ENCODE results near the gene TSPAN13. TPM values are rescaled to one million over a fixed set of nuclear protein-coding genes. Genes with fewer than 3 reads are reported as not detected.

Gene TSPAN13
- total and polyA plus RNA-seq, 2 of the 4 experiments (the other 2 are of a cell fraction): 3.0 to 5.0 TPM

DNA sequence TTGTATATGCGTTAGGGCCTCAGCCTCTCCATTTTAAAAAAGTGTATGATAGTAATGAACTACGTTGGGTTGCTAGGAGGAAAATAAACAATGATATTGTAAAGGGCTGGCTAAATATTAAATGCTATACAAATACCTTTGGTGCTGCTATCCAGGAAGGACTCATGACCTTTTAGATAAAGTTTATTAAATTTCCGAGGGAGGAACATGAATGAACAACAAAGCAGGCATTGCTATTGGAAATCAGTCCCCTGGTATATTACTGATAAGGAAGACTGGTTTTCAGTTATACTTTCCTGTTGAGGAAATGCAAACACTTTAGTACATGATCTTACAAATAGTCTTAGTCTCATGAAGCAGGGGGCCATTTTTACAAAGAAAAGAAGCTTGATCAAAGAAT, 68.5 kb downstream of the TSPAN13 start:
- TF ChIP-seq, protein P1, sequence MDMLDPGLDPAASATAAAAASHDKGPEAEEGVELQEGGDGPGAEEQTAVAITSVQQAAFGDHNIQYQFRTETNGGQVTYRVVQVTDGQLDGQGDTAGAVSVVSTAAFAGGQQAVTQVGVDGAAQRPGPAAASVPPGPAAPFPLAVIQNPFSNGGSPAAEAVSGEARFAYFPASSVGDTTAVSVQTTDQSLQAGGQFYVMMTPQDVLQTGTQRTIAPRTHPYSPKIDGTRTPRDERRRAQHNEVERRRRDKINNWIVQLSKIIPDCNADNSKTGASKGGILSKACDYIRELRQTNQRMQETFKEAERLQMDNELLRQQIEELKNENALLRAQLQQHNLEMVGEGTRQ (IDR thresholded peaks at IDR 0.05; ENCODE audit: low read depth, low read length): no peak
- TF ChIP-seq MAZ (IDR thresholded peaks at IDR 0.05; ENCODE audit: borderline replicate concordance, low read depth, low read length) (no peak), POLR2A (IDR thresholded peaks at IDR 0.05; ENCODE audit: low read depth, low read length) (no peak), BHLHE40 (IDR thresholded peaks at IDR 0.05; ENCODE audit: low read depth, low read length) (no peak), CHD1 (IDR thresholded peaks at IDR 0.05; ENCODE audit: low read depth, low read length) (no peak), RAD21 (IDR thresholded peaks at IDR 0.05; ENCODE audit: low read length) (no peak), FOS (IDR thresholded peaks at IDR 0.05; ENCODE audit: low read depth, low read length) (no peak), RCOR1 (IDR thresholded peaks at IDR 0.05; ENCODE audit: insufficient replicate concordance, low read length) (no peak), SMC3 (IDR thresholded peaks at IDR 0.05; ENCODE audit: low read depth, low read length) (no peak)
- Histone ChIP-seq H4K8ac (ENCODE audit: low read depth in 2 of 2, low read length in 2 of 2) (no peak overlapping the region), H3K4me3 (ENCODE audit: insufficient read depth, low read depth, low read length) (no peak overlapping the region), H3K56ac (ENCODE audit: extremely low read depth, insufficient read depth, low read length) (no peak overlapping the region), H3K4ac (ENCODE audit: low read depth, low read length) (no peak overlapping the region), H3K14ac (replicated peaks; ENCODE audit: low read depth, low read length) (no peak overlapping the region), H4K5ac (ENCODE audit: low read depth, low read length) (no peak overlapping the region), H2AFZ (replicated peaks; ENCODE audit: low read length, poor library complexity) (no peak overlapping the region), H3K9me3 (ENCODE audit: control insufficient read depth, insufficient read depth, low read length) (no peaks in the 10 kb centered on the region), H3K79me1 (ENCODE audit: low read depth in 1 of 2, low read length in 2 of 2) (no peaks in the 10 kb centered on the region), H3K9ac (ENCODE audit: low read depth, low read length) (no peak overlapping the region), H2BK120ac (ENCODE audit: low read depth, low read length) (no peak overlapping the region), H2BK15ac (ENCODE audit: low read depth, low read length) (no peak overlapping the region), H3K27ac (ENCODE audit: insufficient read depth, low read length) (no peak overlapping the region), H3K27me3 (ENCODE audit: control insufficient read depth, insufficient read depth, low read length) (no peaks in the 10 kb centered on the region), H4K91ac (ENCODE audit: insufficient read depth, low read depth, low read length) (no peak overlapping the region), H2AK9ac (replicated peaks; ENCODE audit: low read depth, low read length, poor library complexity) (no peak overlapping the region), H3K36me3 (ENCODE audit: control insufficient read depth, insufficient read depth, low read length) (no peaks in the 10 kb centered on the region), H2AK5ac (ENCODE audit: low read depth, low read length) (no peak overlapping the region), H2BK20ac (ENCODE audit: low read depth, low read length) (no peak overlapping the region), H4K20me1 (ENCODE audit: insufficient read depth, low read length) (no peaks in the 10 kb centered on the region), H3K18ac (ENCODE audit: low read depth, low read length) (no peak overlapping the region), H3K9me1 (ENCODE audit: insufficient read depth, low read length) (no peaks in the 10 kb centered on the region), H3K23ac (ENCODE audit: low read depth, low read length) (no peak overlapping the region), H3K4me2 (ENCODE audit: low read depth, low read length) (no peak overlapping the region), H3K4me1 (ENCODE audit: control insufficient read depth, insufficient read depth, low read length) (peaks cover 2% of the 10 kb centered on the region; the same call in 1 of the 2 replicates), H2BK5ac (ENCODE audit: low read depth, low read length, poor library complexity, severe bottlenecking) (no peak overlapping the region)
- BruUV-seq (replicated peaks): no TSS peak
- ATAC-seq (ENCODE audit: low read depth) (no peak), DNase-seq (no peak)
- intact Hi-C loops (cut with micrococcal nuclease): no loop called here
- in situ Hi-C loops (cut with MboI; ENCODE audit: low sequenced_read_pairs): no loop called here
- ChIA-PET CTCF (interaction anchor here (0.6 kb wide), 1 partner anchor 160 kb away, joined by 3 read pairs; no protein-coding TSS in a partner anchor), POLR2A (ENCODE audit: unreplicated experiment) (interaction anchor here (0.5 kb wide), 1 partner anchor 1651 kb away, joined by 3 read pairs; no protein-coding TSS in a partner anchor)
- dilution Hi-C loops (cut with HindIII; ENCODE audit: low sequenced_read_pairs, unreplicated experiment): no loop called here
- no CpG with 5 or more reads among the region's 3 CpGs for WGBS, 2 experiments (ENCODE audit: extremely low coverage in 2 of 2, insufficient read length in 1 of 2)
